Panc1 (cell line): ENCODE measurements around the gene SYNPR. TPM values are rescaled to one million over a fixed set of nuclear protein-coding genes. Genes with fewer than 3 reads are reported as not detected.

Experiments
- ATAC-seq: fragments of 200-7000 bp; cut with Tn5 transposase; 2 replicates; pipeline ENCODE4 v1.9.1; 2020; ENCODE audit warnings: mild to moderate bottlenecking, moderate library complexity
- BruUV-seq: library from RNA; stranded (reverse); fragments of 400-500 nt; replicated peaks from 2 replicates; lab custom pipeline; 2021; lab: Mats Ljungman, UMichigan
- CTCF ChIA-PET: fragments of 300-600 bp; sonication (Branson Sonifier 250); formaldehyde crosslinking; loops from one replicate; lab custom pipeline; 2022; ENCODE audit warnings: antibody characterized with exemption; lab: Charles Lee
- POLR2A ChIA-PET: fragments of 300-600 bp; sonication (Branson Sonifier 250); formaldehyde crosslinking; loops from one replicate; lab custom pipeline; 2022; ENCODE audit warnings: antibody characterized with exemption; lab: Charles Lee
- DNase-seq: peaks from one replicate; pipeline ENCODE4 v3.0.0-alpha.2; 2010; ENCODE audit warnings: low read depth, low spot score
- H3K27ac ChIP-seq: 2 replicates; pipeline ENCODE4 v1.5.1; 2011; ENCODE audit warnings: mild to moderate bottlenecking, low read length, inconsistent platforms
- H3K27me3 ChIP-seq: fragments of 200-500 bp; sonication (Bioruptor generic); 2 replicates; pipeline ENCODE4 v1.6.0; 2014; ENCODE audit warnings: low read length, inconsistent platforms; ENCODE audit not compliant: control insufficient read depth, insufficient read depth
- H3K36me3 ChIP-seq: fragments of 200-500 bp; sonication (Bioruptor generic); 2 replicates; pipeline ENCODE4 v1.5.1; 2014; ENCODE audit warnings: inconsistent platforms, mild to moderate bottlenecking, low read length, moderate library complexity; ENCODE audit not compliant: control insufficient read depth, insufficient read depth
- H3K4me1 ChIP-seq: 2 replicates; pipeline ENCODE4 v1.5.1; 2011; ENCODE audit warnings: inconsistent platforms, mild to moderate bottlenecking, low read length, moderate library complexity; ENCODE audit not compliant: control insufficient read depth, insufficient read depth
- H3K4me3 ChIP-seq, 2 experiments: 2 replicates each; pipeline ENCODE4 v1.5.1; 2011 to 2012; ENCODE audit warnings: low read depth in 2 of 2, low read length in 2 of 2, mild to moderate bottlenecking in 2 of 2, inconsistent platforms in 1 of 2, moderate library complexity in 1 of 2
- H3K9me3 ChIP-seq: fragments of 200-500 bp; sonication (Bioruptor generic); 2 replicates; pipeline ENCODE4 v1.5.1; 2014; ENCODE audit warnings: low read depth, mild to moderate bottlenecking, inconsistent platforms, low read length, moderate library complexity; ENCODE audit not compliant: control insufficient read depth, insufficient read depth
- CTCF ChIP-seq: fragments of 450-650 bp; IDR thresholded peaks from 2 replicates; pipeline ENCODE4 v1.5.1; 2017; ENCODE audit warnings: mild to moderate bottlenecking
- POLR2AphosphoS5 ChIP-seq: IDR thresholded peaks from 2 replicates; pipeline ENCODE4 v1.6.1; 2012; ENCODE audit warnings: mild to moderate bottlenecking, low read depth, low read length, moderate library complexity
- REST ChIP-seq, 2 experiments: IDR thresholded peaks; 2 replicates each; pipeline ENCODE4 v1.6.1; 2011 to 2012; ENCODE audit warnings: low read depth in 2 of 2, control low read depth in 1 of 2, low read length in 1 of 2, mild to moderate bottlenecking in 1 of 2, moderate library complexity in 1 of 2; ENCODE audit not compliant: insufficient read depth in 1 of 2
- SIN3A ChIP-seq: IDR thresholded peaks from 2 replicates; pipeline ENCODE4 v1.6.1; 2012; ENCODE audit warnings: low read depth, mild to moderate bottlenecking, low read length, moderate library complexity, borderline replicate concordance; ENCODE audit not compliant: insufficient read depth
- TCF7L2 ChIP-seq: IDR thresholded peaks from 2 replicates; pipeline ENCODE4 v1.6.1; 2011; ENCODE audit warnings: mild to moderate bottlenecking, low read depth, low read length, inconsistent platforms
- in situ Hi-C: cut with HindIII; loops from 2 replicates; pipeline ENCODE4 v1.10.0; 2016; ENCODE audit warnings: low sequenced_read_pairs, low pct_unique_long_range_greater_than_20kb
- intact Hi-C: fragments of 100-400 bp; cut with micrococcal nuclease; formaldehyde crosslinking; loops from one replicate; pipeline ENCODE4 v1.10.0; 2022; ENCODE audit not compliant: unreplicated experiment
- total RNA-seq: library from RNA; stranded (reverse); gene quantifications from one replicate; pipeline ENCODE4 v1.2.1, GENCODE V29; 2021; ENCODE audit not compliant: unreplicated experiment

The SYNPR gene
- total RNA-seq, 1 experiment from 2014 or later, result not detected

GRCh38 chr3:63384382-63384781 is 106.3 kb downstream of the SYNPR start:
- CTCF ChIA-PET, result no interaction called here
- no peaks in the 10 kb centered on the region for H3K9me3 ChIP-seq
- H3K4me3 ChIP-seq, result no peak overlapping the region
- intact Hi-C loops (no loop called here), in situ Hi-C loops (no loop called here)
- H3K36me3 ChIP-seq, result no peaks in the 10 kb centered on the region
- no peaks in the 10 kb centered on the region for H3K4me1 ChIP-seq
- H3K27me3 ChIP-seq, result no peaks in the 10 kb centered on the region
- no peak for DNase-seq
- no peak overlapping the region for H3K27ac ChIP-seq
- ATAC-seq, result no peak
- TF ChIP-seq REST (IDR thresholded peaks at IDR 0.05; ENCODE audit: insufficient read depth in 1 of 2, low read depth in 2 of 2, low read length in 1 of 2) (no peak), CTCF (no peak), POLR2AphosphoS5 (no peak), SIN3A (no peak), TCF7L2 (no peak)
- BruUV-seq, result no TSS peak
- POLR2A ChIA-PET, result no interaction called here

GRCh38 chr3:63385629-63386028 is 107.5 kb downstream of the SYNPR start:
- ATAC-seq (no peak), DNase-seq (no peak)
- POLR2A ChIA-PET, result no interaction called here
- CTCF ChIA-PET, result no interaction called here
- Histone ChIP-seq H3K27ac (no peak overlapping the region), H3K4me3 (no peak overlapping the region), H3K4me1 (no peaks in the 10 kb centered on the region), H3K27me3 (no peaks in the 10 kb centered on the region), H3K36me3 (no peaks in the 10 kb centered on the region), H3K9me3 (no peaks in the 10 kb centered on the region)
- intact Hi-C loops, result no loop called here
- no TSS peak for BruUV-seq
- no peak for TF ChIP-seq CTCF
- no peak for TF ChIP-seq TCF7L2
- TF ChIP-seq REST (IDR thresholded peaks at IDR 0.05; ENCODE audit: insufficient read depth in 1 of 2, low read depth in 2 of 2, low read length in 1 of 2), result no peak
- no peak for TF ChIP-seq SIN3A
- no peak for TF ChIP-seq POLR2AphosphoS5
- in situ Hi-C loops, result no loop called here
